GM19328 (cell line): ENCODE results near the gene HOXA6.

Source experiments
- ATAC-seq: cut with Tn5 transposase; IDR thresholded peaks from one replicate; pipeline ENCODE4 v1.9.1; 2021; ENCODE audit warnings: mild to moderate bottlenecking, moderate library complexity; ENCODE audit not compliant: unreplicated experiment

The HOXA6 gene

GRCh38 chr7:27185013-27185853 is 37.7 kb upstream of the HOXA6 start, which contains the start of gene HOXA11:
HOXA11 (minus strand) TSS chr7:27185232; CDS start chr7:27185144, 88 bp downstream.
- no peak for ATAC-seq

- no peak for ATAC-seq
Measured at GRCh38 chr7:27184337-27185012, 36.9 kb upstream of the HOXA6 start.

GRCh38 chr7:27183682-27184336 is 36.2 kb upstream of the HOXA6 start:
- ATAC-seq = no peak

GRCh38 chr7:27182861-27183681 is 35.5 kb upstream of the HOXA6 start:
- ATAC-seq = no peak

- ATAC-seq = no peak
Measured at GRCh38 chr7:27182285-27182841, 34.8 kb upstream of the HOXA6 start.

- ATAC-seq = no peak
Measured at GRCh38 chr7:27181795-27182275, 34.3 kb upstream of the HOXA6 start.

- ATAC-seq = no peak
Measured at GRCh38 chr7:27180431-27181420, 33.2 kb upstream of the HOXA6 start.

- no peak for ATAC-seq
Measured at GRCh38 chr7:27179503-27180430, 32.2 kb upstream of the HOXA6 start.

GRCh38 chr7:27179030-27179429 is 31.5 kb upstream of the HOXA6 start:
- ATAC-seq = no peak

GRCh38 chr7:27178366-27178765 is 30.8 kb upstream of the HOXA6 start:
- ATAC-seq = no peak

- no peak for ATAC-seq
Measured at GRCh38 chr7:27177795-27178320, 30.3 kb upstream of the HOXA6 start.

- no peak for ATAC-seq
Measured at GRCh38 chr7:27176962-27177794, 29.6 kb upstream of the HOXA6 start.

- ATAC-seq = no peak
Measured at GRCh38 chr7:27176524-27176845, 28.9 kb upstream of the HOXA6 start.

GRCh38 chr7:27175626-27176523 is 28.3 kb upstream of the HOXA6 start:
- ATAC-seq = no peak

GRCh38 chr7:27174874-27175625 is 27.5 kb upstream of the HOXA6 start:
- no peak for ATAC-seq
